H1 (cell line): ENCODE measurements around the gene INPP4A. TPM values are rescaled to one million over a fixed set of nuclear protein-coding genes. Genes with fewer than 3 reads are reported as not detected.
A peak's percentile ranks its signal among the peaks of the same experiment; 100 is the strongest.

Experiments
- CTCF ChIA-PET: fragments of 300-600 bp; sonication (Branson Sonifier 250); formaldehyde crosslinking; loops from one replicate; lab custom pipeline; 2021; ENCODE audit not compliant: partially characterized antibody; lab: Charles Lee
- POLR2A ChIA-PET: fragments of 300-600 bp; sonication (Branson Sonifier 250); formaldehyde crosslinking; loops from one replicate; lab custom pipeline; 2021; ENCODE audit warnings: inconsistent platforms; ENCODE audit not compliant: partially characterized antibody; lab: Charles Lee
- DNase-seq, 2 experiments: peaks; one replicate each; pipeline versions ENCODE4 v3.0.0 to v3.0.0-alpha.2; 2010 to 2022; ENCODE audit warnings: low spot score in 2 of 2, low read depth in 1 of 2, mixed read lengths in 1 of 2
- FAIRE-seq: peaks from 2 replicates; lab custom pipeline; 2011; peaks lifted over from hg19 to GRCh38; lab: Jason Lieb, UNC
- H2AFZ ChIP-seq: 2 replicates; pipeline ENCODE4 v1.8.1; 2012; ENCODE audit warnings: low read length, inconsistent platforms
- H2AK5ac ChIP-seq: 2 replicates; pipeline ENCODE4 v1.6.1; 2013; ENCODE audit warnings: low read depth, low read length
- H2BK120ac ChIP-seq: replicated peaks from 2 replicates; pipeline ENCODE3; 2013; ENCODE audit warnings: low read depth, low read length, inconsistent platforms
- H2BK12ac ChIP-seq: 2 replicates; pipeline ENCODE4 v1.6.1; 2013; ENCODE audit warnings: low read depth, low read length
- H2BK15ac ChIP-seq: 2 replicates; pipeline ENCODE4 v1.6.1; 2013; ENCODE audit warnings: low read length
- H2BK20ac ChIP-seq: 2 replicates; pipeline ENCODE4 v1.6.1; 2013; ENCODE audit warnings: low read length
- H2BK5ac ChIP-seq: 2 replicates; pipeline ENCODE4 v1.6.1; 2013; ENCODE audit warnings: low read depth, low read length
- H3K14ac ChIP-seq: 2 replicates; pipeline ENCODE4 v1.6.1; 2013; ENCODE audit warnings: inconsistent platforms; ENCODE audit not compliant: insufficient read length
- H3K18ac ChIP-seq: 2 replicates; pipeline ENCODE4 v1.6.1; 2013; ENCODE audit warnings: low read length; ENCODE audit errors: extremely low read depth
- H3K23ac ChIP-seq: 2 replicates; pipeline ENCODE4 v1.6.1; 2013; ENCODE audit warnings: inconsistent platforms; ENCODE audit not compliant: insufficient read length
- H3K23me2 ChIP-seq: 2 replicates; pipeline ENCODE4 v1.6.1; 2013; ENCODE audit warnings: low read depth, low read length
- H3K27ac ChIP-seq: 2 replicates; pipeline ENCODE4 v1.6.1; 2011; ENCODE audit warnings: low read depth, low read length, inconsistent platforms
- H3K27me3 ChIP-seq, 4 experiments: replicated peaks in 1 of 4; 1 replicate in 1 of 4; 2 replicates in 3 of 4; pipeline versions ENCODE4 v1.6.1 to v1.8.1; 2011 to 2013; ENCODE audit warnings: low read length in 3 of 4, mild to moderate bottlenecking in 3 of 4, inconsistent platforms in 2 of 4, mixed read lengths in 2 of 4, moderate library complexity in 1 of 4; ENCODE audit not compliant: control insufficient read depth in 3 of 4, insufficient read depth in 3 of 4; ENCODE audit errors: extremely low read depth in 1 of 4
- H3K36me3 ChIP-seq, 4 experiments: 2 replicates each; pipeline versions ENCODE4 v1.6.1 to v1.8.1; 2011 to 2013; ENCODE audit warnings: mild to moderate bottlenecking in 4 of 4, low read length in 3 of 4, moderate library complexity in 2 of 4, control low read depth in 1 of 4, inconsistent platforms in 1 of 4; ENCODE audit not compliant: insufficient read depth in 4 of 4, control insufficient read depth in 2 of 4
- H3K4ac ChIP-seq: replicated peaks from 2 replicates; pipeline ENCODE3; 2013; ENCODE audit warnings: low read length, low read depth, mixed read lengths, inconsistent platforms; ENCODE audit not compliant: insufficient read length
- H3K4me1 ChIP-seq, 4 experiments: replicated peaks in 1 of 4; 1 replicate in 1 of 4; 2 replicates in 3 of 4; pipeline versions ENCODE4 v1.6.1 to v1.8.1; 2011 to 2013; ENCODE audit warnings: low read length in 3 of 4, inconsistent platforms in 2 of 4, mixed read lengths in 1 of 4; ENCODE audit not compliant: insufficient read depth in 4 of 4, control insufficient read depth in 3 of 4
- H3K4me2 ChIP-seq, 2 experiments: 2 replicates each; pipeline versions ENCODE4 v1.6.1 to v1.8.1; 2011 to 2013; ENCODE audit warnings: low read depth in 2 of 2, low read length in 2 of 2, control low read depth in 1 of 2, inconsistent platforms in 1 of 2, mild to moderate bottlenecking in 1 of 2; ENCODE audit not compliant: insufficient read depth in 1 of 2
- H3K4me3 ChIP-seq, 4 experiments: fragments of 200-600, 300-600 bp in 1 of 4; sonication (generic), shearing (Covaris generic), sonication (Bioruptor Twin) in 1 of 4; 2 replicates each; pipeline versions ENCODE4 v1.5.1 to v1.8.1; 2011 to 2016; ENCODE audit warnings: low read length in 4 of 4, low read depth in 3 of 4, control low read depth in 2 of 4, inconsistent platforms in 2 of 4, mild to moderate bottlenecking in 2 of 4, mixed read lengths in 1 of 4, moderate library complexity in 1 of 4; ENCODE audit not compliant: insufficient read depth in 2 of 4; ENCODE audit errors: extremely low read depth in 1 of 4
- H3K56ac ChIP-seq: replicated peaks from 2 replicates; pipeline ENCODE3; 2013; ENCODE audit warnings: low read depth, mild to moderate bottlenecking, mixed read lengths, low read length, inconsistent platforms; ENCODE audit not compliant: insufficient read length
- H3K79me1 ChIP-seq: 2 replicates; pipeline ENCODE4 v1.6.1; 2013; ENCODE audit warnings: low read depth, low read length, control low read depth
- H3K79me2 ChIP-seq, 2 experiments: 2 replicates each; pipeline versions ENCODE4 v1.6.1 to v1.8.1; 2012 to 2013; ENCODE audit warnings: low read length in 2 of 2, mild to moderate bottlenecking in 2 of 2, inconsistent platforms in 1 of 2; ENCODE audit not compliant: insufficient read depth in 2 of 2, control insufficient read depth in 1 of 2
- H3K9ac ChIP-seq, 4 experiments: replicated peaks in 1 of 4; 1 replicate in 1 of 4; 2 replicates in 3 of 4; pipeline versions ENCODE4 v1.6.1 to v1.8.1; 2011 to 2013; ENCODE audit warnings: low read depth in 3 of 4, low read length in 3 of 4, control low read depth in 2 of 4, mild to moderate bottlenecking in 2 of 4, moderate library complexity in 2 of 4, inconsistent platforms in 1 of 4; ENCODE audit errors: extremely low read depth in 1 of 4
- H3K9me3 ChIP-seq, 2 experiments: 2 replicates each; pipeline versions ENCODE4 v1.6.1 to v1.8.1; 2012 to 2013; ENCODE audit warnings: mild to moderate bottlenecking in 2 of 2, moderate library complexity in 2 of 2, control low read depth in 1 of 2, inconsistent platforms in 1 of 2, low read depth in 1 of 2, low read length in 1 of 2, mixed read lengths in 1 of 2; ENCODE audit not compliant: insufficient read depth in 2 of 2
- H4K20me1 ChIP-seq, 2 experiments: replicated peaks in 1 of 2; 2 replicates each; pipeline versions ENCODE3 to v1.8.1; 2011 to 2013; ENCODE audit warnings: inconsistent platforms in 2 of 2, low read length in 2 of 2, mild to moderate bottlenecking in 1 of 2; ENCODE audit not compliant: insufficient read depth in 2 of 2, control insufficient read depth in 1 of 2
- H4K5ac ChIP-seq: 2 replicates; pipeline ENCODE4 v1.6.1; 2013; ENCODE audit warnings: low read length, low read depth, mixed read lengths, inconsistent platforms; ENCODE audit not compliant: insufficient read length
- H4K8ac ChIP-seq: 2 replicates; pipeline ENCODE4 v1.8.0; 2013; ENCODE audit warnings: mild to moderate bottlenecking, moderate library complexity, low read length, inconsistent platforms; ENCODE audit not compliant: insufficient read depth; ENCODE audit errors: extremely low read depth
- H4K91ac ChIP-seq: replicated peaks from 2 replicates; pipeline ENCODE3; 2013; ENCODE audit warnings: low read length, mixed read lengths, inconsistent platforms; ENCODE audit not compliant: insufficient read length
- ATF3 ChIP-seq: IDR thresholded peaks from 2 replicates; pipeline ENCODE4 v1.6.1; 2011; ENCODE audit warnings: low read depth, mild to moderate bottlenecking, low read length; ENCODE audit not compliant: insufficient read depth
- CTCF ChIP-seq, 3 experiments: IDR thresholded peaks; 1 replicate in 2 of 3; 2 replicates in 1 of 3; pipeline versions ENCODE4 v1.5.1 to v1.6.1; 2011; ENCODE audit warnings: low read length in 3 of 3, mild to moderate bottlenecking in 3 of 3, inconsistent platforms in 2 of 3, low read depth in 1 of 3, moderate library complexity in 1 of 3; ENCODE audit not compliant: insufficient read depth in 1 of 3; ENCODE audit errors: control extremely low read depth in 1 of 3
- KDM1A ChIP-seq: fragments of 200-600, 300-600 bp; sonication (generic); IDR thresholded peaks from 2 replicates; pipeline ENCODE4 v1.7.1; 2016; ENCODE audit warnings: mild to moderate bottlenecking, low read length, borderline replicate concordance
- RAD21 ChIP-seq, 2 experiments: IDR thresholded peaks in 1 of 2; conservative IDR thresholded peaks in 1 of 2; 2 replicates each; pipeline ENCODE4 v1.6.1; 2011; ENCODE audit warnings: low read depth in 2 of 2, low read length in 2 of 2, improper control_type of control experiment in 1 of 2, inconsistent platforms in 1 of 2, mild to moderate bottlenecking in 1 of 2, moderate library complexity in 1 of 2
- TBP ChIP-seq: IDR thresholded peaks from 2 replicates; pipeline ENCODE4 v1.6.1; 2011; ENCODE audit warnings: low read depth, low read length, improper control_type of control experiment
- YY1 ChIP-seq: IDR thresholded peaks from 2 replicates; pipeline ENCODE4 v1.6.1; 2011; ENCODE audit warnings: low read depth, mild to moderate bottlenecking, low read length
- ZNF274 ChIP-seq: IDR thresholded peaks from 2 replicates; pipeline ENCODE4 v1.7.0; 2012; ENCODE audit warnings: low read length, borderline replicate concordance; ENCODE audit errors: extremely low read depth
- WGBS, 2 experiments: shearing (Covaris generic) in 1 of 2; methylation state at CpG; one replicate each; pipeline versions ENCODE4 v1.1.6 to v1.1.7; 2013 to 2015; ENCODE audit warnings: low lambda C conversion rate in 2 of 2, mixed read lengths in 2 of 2, inconsistent platforms in 1 of 2, low coverage in 1 of 2, missing lambda C conversion rate in 1 of 2; ENCODE audit not compliant: insufficient replicate concordance in 2 of 2, insufficient coverage in 1 of 2, insufficient read length in 1 of 2; ENCODE audit errors: extremely low coverage in 1 of 2, missing lambda C conversion rate in 1 of 2; 5-methylcytosine and 5-hydroxymethylcytosine counted together
- polyA plus RNA-seq, 7 experiments: library from polyadenylated mRNA; depleted of rRNA in 3 of 7; stranded (reverse) in 5 of 7; unstranded in 2 of 7; fragments of >200 nt in 5 of 7; fragments of 200-250 nt in 2 of 7; gene quantifications; 1 replicate in 5 of 7; 2 replicates in 1 of 7; 4 replicates in 1 of 7; pipeline versions ENCODE4 v1.2.1 to v1.2.3, GENCODE V29; 2011 to 2013; ENCODE audit warnings: missing spikeins in 2 of 7, mixed read lengths in 2 of 7
- total RNA-seq: library from RNA; stranded (reverse); fragmentation: NEBNext Ultra II Directional; extraction: Animal tissue kit (Norgen Biotek cat#: 25700); gene quantifications from 2 replicates; pipeline ENCODE4 v1.2.1, GENCODE V29; 2021

Gene INPP4A
- total and polyA plus RNA-seq, 2 of the 8 experiments (the other 6 are each of a cell fraction or from before 2014, with no cell fraction given) = 25.6 to 34.3 TPM

- Histone ChIP-seq H2BK15ac (peak overlapping the region; percentile 19; the same call in 1 of the 2 replicates), H3K4me3 (no peak overlapping the region), H3K4me2 (no peak overlapping the region), H3K9ac (no peak overlapping the region), H3K4me1 (peaks cover 6 to 18% (median 12%) of the 10 kb centered on the region in 4 experiments; a peak in 6 of 7 replicates), H3K27ac (no peak overlapping the region), H3K18ac (no peak overlapping the region), H4K8ac (no peak overlapping the region), H3K56ac (no peak overlapping the region), H3K79me2 (peaks cover 3 to 87% of the 10 kb centered on the region in 2 experiments; a peak in 3 of 4 replicates), H3K23ac (no peak overlapping the region), H3K23me2 (no peaks in the 10 kb centered on the region), H3K14ac (no peak overlapping the region), H4K91ac (no peak overlapping the region), H3K79me1 (peaks cover 14% of the 10 kb centered on the region; the same call in 1 of the 2 replicates), H4K5ac (no peak overlapping the region), H2BK12ac (no peak overlapping the region), H4K20me1 (peaks cover 6 to 24% of the 10 kb centered on the region in 2 experiments), H3K9me3 (no peaks in the 10 kb centered on the region), H3K36me3 (no peaks in the 10 kb centered on the region; a peak in 1 of 8 replicates), H2AFZ (no peak overlapping the region), H3K27me3 (no peaks in the 10 kb centered on the region), H2BK20ac (no peak overlapping the region), H2BK120ac (no peak overlapping the region), H3K4ac (no peak overlapping the region), H2BK5ac (no peak overlapping the region), H2AK5ac (no peak overlapping the region)
- WGBS, 2 experiments = 71% methylated on average over 3 of the region's 3 CpGs; no CpG with 5 or more reads in 1 of the 2 experiments
- DNase-seq = no peak
- TF ChIP-seq TBP (no peak), CTCF (IDR thresholded peaks at IDR 0.05; ENCODE audit: control extremely low read depth in 1 of 3, insufficient read depth in 1 of 3, low read depth in 1 of 3, low read length in 3 of 3) (peak in 2 of 3 experiments; percentile 41 to 64; a peak in 3 of 4 replicates), ATF3 (no peak), RAD21 (IDR thresholded peaks at IDR 0.05 in 1 of 2, conservative IDR thresholded peaks at IDR 0.05 in 1 of 2; ENCODE audit: low read depth in 2 of 2, low read length in 2 of 2) (peak; percentile 4 to 46; a peak in 2 of 4 replicates), ZNF274 (no peak), KDM1A (no peak), YY1 (0 out of 2 replicates have a peak, but pooled peaks have one; percentile 48)
- no peak for FAIRE-seq
- ChIA-PET CTCF (interaction anchor here (0.7 to 4.9 kb wide), 34 partner anchors 8 to 176 kb away, joined by 3 to 30 read pairs (median 5); no protein-coding TSS in a partner anchor), POLR2A (no interaction called here)
These were observed 43.1 kb downstream of the INPP4A start for GRCh38 chr2:98487806-98488189.
